GM18873 (cell line): Measurements from ENCODE around the gene NYAP2.

Experiments used
- ATAC-seq: cut with Tn5 transposase; IDR thresholded peaks from one replicate; pipeline ENCODE4 v1.9.1; 2021; ENCODE audit warnings: mild to moderate bottlenecking, moderate library complexity, moderate number of reproducible peaks; ENCODE audit not compliant: unreplicated experiment, low FRiP score

The NYAP2 gene

DNA sequence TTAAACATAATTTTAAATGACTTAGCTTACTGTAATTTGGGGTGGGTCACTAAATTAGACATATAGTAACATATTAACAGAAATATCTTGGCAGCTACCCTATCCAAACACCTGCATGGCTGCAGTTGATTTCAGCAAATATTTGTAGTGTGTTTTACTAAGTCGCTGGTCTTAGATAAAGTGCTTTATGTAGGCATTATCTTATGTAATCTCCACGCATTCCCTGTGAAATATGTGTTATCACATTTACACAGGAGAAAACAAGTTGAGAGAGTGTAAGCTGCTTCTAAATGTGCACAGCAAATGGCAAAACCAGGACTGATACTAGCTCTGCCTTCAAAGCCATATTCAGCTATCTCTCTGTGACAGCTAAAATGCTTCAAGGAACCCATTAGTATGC, 72.0 kb downstream of the NYAP2 start:
- no peak for ATAC-seq

DNA sequence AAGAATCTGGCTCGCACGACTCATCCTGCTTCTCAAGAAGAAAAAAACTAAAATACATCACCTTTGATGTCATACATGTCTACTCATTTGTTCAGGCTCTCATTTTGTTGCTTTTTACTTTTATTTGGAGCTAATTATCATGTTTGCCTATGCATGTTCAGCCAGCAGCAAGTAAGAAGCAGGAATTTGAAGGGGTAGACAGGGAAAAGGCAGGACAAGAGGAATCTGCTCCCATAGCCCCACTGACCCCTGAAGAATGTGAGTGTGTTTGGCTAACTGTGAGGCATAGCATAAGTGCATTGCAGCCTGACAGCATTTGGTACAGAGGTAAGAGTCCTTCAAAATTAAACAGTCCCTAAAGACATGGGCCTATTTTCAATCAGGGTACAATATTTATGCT, 72.7 kb downstream of the NYAP2 start:
- no peak for ATAC-seq

DNA sequence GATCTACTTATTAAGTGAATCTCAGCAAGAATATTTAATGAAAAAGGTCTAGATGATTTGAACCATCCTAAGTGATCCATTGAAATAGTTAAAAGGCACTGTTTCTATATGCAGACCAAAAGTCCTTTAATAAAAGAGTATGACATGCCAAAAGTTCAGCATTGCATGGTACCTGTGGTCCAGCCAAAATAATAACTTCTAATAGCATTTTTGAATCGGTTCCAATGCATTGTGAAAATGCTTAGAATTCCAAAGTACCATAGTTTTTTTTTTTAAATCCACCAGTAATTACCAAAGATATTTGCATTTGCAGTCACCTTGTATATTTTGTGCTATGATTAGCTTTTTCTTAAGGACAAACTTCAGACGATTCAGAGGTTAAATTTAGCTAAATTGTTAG, 79.9 kb downstream of the NYAP2 start:
- ATAC-seq: no peak

DNA sequence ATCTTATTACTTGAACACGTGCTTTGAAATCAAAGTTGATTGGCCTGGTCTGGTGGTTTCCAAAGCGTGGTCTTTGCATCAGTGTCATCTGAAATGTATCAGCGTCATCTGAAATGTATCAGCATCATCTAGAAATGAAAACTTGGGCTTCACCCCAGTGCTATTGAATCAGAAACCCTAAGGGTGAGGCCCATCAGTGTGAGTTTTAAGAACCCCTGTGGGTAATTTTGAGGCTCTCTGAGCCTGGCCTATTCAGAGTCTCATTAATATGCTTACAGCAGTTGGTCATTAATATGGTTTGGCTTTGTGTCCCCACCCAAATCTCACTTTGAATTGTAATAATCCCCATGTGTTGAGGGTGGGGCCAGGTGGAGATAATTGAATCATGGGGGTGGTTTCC, 85.2 kb downstream of the NYAP2 start:
- ATAC-seq: no peak

DNA sequence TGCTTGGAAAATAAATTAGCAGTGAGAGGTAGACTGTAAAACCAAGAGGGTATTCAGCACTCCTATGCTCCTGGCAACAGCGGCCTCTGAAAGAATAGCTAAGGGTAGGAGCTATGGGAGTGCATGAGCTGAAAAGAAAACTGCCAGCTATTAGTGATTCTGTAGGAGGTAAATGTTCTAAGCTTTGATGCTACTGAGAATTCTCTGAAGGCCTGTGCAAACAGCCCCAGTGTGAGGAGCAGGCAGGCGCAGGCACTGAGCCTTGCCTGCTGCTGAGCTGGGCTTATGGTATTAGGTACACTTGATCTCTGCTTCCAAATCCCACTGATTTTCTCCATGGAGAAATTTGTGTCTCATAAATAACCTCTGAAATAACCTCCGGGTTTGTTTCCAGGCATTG, 86.7 kb downstream of the NYAP2 start:
- ATAC-seq: no peak

DNA sequence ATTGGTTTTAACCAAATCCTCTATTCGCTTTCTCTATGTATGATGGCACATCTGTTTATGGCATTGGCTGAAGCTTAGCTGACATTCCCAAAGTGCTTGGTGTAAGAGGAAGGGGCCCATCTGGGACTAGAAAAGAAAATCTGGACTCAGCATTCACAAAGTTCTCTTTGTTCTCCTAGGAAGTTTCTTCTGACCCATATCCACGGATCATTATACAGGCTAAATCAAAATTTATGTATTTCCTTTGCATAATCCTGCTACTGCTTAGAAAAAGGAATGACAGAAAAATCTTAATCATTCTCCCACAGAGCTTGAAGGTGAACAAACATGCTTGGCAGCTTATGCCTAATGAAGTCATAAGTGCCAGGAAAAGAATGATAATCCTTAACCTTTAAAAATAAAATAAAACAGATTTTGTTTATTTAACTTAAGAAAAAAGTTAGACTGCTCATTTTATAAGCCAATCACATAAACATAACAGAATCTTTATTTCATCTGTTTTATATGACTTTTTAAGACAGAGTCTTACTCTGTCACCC, 88.4 kb downstream of the NYAP2 start:
- no peak for ATAC-seq

DNA sequence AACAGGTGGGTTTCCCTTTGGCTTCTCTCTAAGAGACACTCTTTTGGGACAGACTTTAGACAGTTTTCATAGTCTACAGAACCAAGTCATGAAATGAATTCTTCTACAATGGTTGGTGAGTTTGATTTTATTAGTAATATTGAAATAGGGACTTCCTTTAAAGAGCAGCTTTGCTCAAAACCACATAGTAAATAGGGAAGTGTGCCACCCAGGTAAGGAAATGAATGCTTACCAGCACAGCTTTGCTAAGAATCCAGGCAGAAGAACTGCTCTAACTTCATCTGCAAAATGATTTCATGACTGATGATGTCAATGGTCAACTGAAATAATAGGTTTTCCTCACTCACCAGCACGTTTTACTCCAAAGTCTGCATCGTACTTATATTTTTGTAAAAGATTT, 89.2 kb downstream of the NYAP2 start:
- peak; percentile 57 for ATAC-seq

DNA sequence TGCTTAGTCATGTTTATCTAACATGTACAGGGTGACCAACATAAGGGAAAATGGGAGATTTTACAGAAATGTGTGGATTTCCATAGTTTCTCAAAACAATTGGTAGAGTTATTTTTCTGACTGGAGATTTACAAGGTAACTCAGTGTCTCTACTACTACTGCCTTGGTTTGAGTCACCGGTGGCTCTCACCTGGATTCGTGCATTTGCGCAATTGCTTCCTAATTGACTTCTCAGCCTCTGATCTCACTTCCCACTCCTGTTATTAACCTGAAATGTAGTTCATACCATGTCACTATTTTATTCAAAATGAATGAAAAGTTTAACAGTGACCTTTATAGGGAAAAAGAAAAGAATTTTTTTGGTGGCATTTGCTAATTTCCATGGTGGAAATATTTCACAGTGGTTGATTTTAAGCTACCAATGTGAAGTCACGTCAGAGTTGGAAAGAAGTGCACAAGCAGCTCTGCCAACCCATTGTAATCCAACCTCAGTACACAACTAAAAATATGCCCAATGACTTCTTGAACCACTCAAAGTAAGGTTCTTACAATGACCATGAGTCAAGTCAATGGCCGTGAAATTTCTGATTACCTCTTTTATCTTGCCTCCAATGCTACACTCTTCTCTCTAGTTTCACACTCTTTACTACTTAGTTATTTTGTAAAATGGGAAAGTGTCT, 94.0 kb downstream of the NYAP2 start:
- no peak for ATAC-seq

DNA sequence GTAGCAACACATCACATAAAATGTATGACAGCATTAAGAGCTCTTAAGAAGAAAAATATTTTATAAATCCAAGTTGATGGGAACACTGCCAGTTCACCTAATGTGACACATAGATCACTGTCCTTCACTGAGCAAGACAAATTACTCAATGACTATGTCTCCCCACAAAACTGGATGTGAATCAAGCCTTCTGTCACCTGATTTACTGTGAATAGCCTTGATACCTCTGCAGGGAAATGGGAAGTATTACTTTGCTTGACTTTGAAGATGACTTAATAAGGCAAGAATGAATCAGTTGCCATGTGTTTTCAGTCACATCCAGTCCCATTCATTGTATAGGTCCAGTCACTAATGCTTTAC, 94.6 kb downstream of the NYAP2 start:
- ATAC-seq: no peak

DNA sequence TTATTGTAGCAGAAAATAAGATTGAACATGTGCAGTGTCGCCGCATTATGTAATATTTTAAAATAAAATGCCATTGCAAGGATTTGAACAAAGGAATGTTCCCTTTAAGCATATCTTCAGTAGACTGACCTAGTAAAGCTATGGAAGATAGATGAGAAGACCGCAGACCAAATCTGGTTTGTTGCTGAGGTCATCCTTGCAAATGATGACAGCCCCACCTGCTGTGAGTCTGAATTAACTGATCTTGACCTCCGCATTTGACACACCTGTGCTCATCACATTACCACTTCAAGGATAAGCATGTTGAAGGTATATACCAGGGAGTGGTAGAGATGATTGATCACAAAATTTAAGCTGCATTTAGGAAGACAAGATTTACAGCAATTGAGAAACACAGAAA, 96.2 kb downstream of the NYAP2 start:
- no peak for ATAC-seq

DNA sequence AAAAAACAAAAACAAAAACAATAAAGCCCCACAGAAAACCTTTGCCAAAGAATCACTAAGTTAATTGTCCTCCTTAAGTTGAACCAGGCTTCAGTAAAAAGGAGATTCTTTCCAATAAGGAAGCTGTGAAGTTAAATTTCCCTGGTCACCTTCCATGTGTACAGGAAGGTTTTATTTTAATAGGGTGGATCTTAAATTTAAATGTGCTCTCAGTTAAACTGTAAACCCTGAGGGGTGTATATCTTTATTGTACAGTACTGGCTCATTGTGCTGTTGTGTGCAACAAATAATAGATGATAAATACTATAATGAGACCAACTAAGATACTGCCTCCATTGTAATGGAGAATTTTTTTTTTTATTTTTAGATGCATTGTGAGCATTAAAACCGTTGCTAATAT, 97.1 kb downstream of the NYAP2 start:
- no peak for ATAC-seq

DNA sequence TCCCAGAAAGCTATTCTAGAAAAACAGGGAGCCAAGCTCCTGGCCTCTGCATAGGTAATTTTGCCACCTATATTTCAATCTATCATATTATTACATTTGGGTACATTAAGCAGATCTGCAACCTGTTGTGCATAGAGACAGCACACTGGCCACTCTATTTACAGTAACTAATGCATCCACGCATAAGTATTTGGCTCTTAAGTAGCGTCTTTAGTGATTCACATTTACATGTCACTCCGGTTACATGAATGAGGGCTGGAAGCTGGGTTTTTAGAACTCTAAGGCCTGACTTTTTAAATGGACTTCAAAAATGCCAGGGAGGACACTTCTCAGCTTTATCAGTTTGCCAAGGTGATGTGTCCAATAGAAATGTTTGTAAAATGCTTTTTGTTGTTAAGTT, 97.7 kb downstream of the NYAP2 start:
- no peak for ATAC-seq

DNA sequence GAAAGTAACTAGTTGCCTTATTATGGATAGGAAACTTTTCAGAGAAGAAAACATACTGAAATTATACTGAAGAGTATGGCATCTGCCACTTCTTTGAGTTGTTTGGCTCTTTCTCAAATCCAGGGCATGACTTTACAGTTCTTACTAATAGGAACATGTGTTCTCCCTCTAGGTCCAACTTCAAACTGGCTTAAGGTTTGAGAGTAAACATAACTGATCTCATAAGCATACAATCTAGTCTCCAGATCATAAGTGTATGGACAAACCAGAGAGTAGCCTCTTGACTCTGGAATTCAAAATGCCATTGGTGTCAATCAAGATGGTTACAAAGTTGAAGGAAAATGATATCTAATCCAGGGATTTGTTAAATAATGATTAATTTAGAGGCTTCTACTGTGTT, 101.5 kb downstream of the NYAP2 start:
- no peak for ATAC-seq

DNA sequence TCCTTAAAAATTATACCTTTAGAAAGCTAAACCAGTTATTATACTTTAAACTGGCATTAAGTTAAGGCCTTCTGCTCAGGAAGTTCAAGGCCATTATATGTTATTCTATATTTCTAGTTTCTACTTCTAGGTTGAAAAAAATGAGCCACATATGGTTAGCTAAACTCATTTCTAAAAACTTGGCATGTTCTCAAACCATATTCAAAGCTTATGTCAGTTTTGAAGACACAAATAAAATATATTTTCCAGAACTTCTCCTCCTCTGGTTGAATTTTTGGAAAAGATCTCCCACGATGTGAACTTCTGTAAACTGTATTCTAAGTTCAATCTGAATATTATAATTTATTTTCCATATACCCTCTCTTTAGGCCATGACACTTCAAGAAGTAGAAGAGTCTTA, 103.5 kb downstream of the NYAP2 start:
- no peak for ATAC-seq

DNA sequence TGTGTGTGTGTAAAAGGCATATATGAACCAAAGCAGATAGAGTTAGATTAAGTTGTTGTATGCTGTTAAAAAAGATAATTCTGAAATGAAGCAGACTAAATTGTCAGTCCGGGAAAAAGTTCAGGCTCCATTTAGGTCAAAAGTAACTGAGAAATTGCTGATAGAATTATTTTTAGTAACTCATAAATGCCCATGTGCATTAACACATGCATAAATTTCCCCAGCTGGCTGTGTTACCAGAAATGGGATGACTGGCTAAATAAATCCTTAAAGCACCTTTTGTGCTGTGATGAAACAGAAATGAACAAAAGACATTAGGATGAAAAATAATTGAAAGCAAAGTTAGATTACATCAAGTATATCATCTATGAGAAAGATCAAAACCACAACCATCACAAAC, 111.3 kb downstream of the NYAP2 start:
- ATAC-seq: no peak

DNA sequence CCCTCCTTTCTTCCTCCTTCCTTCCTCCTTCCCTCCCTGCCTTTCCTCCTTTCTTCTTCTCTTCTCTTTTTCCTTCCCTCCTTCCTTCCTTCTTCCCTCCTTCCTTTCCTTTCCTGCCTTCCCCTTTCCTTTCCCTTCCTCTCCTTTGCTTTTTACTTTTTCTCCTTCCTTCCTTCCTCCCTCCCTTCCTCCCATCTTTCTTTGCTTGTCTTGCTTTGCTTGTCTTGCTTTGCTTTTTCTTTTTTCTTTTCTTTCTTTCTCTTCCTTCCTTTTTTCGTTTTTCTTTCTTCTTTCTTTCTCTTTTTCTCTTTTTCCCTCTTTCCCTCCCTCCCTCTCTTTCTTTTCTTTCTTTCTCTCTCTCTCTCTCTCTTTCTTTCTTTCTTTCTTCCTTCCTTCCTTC, 113.0 kb downstream of the NYAP2 start:
- ATAC-seq: no peak

DNA sequence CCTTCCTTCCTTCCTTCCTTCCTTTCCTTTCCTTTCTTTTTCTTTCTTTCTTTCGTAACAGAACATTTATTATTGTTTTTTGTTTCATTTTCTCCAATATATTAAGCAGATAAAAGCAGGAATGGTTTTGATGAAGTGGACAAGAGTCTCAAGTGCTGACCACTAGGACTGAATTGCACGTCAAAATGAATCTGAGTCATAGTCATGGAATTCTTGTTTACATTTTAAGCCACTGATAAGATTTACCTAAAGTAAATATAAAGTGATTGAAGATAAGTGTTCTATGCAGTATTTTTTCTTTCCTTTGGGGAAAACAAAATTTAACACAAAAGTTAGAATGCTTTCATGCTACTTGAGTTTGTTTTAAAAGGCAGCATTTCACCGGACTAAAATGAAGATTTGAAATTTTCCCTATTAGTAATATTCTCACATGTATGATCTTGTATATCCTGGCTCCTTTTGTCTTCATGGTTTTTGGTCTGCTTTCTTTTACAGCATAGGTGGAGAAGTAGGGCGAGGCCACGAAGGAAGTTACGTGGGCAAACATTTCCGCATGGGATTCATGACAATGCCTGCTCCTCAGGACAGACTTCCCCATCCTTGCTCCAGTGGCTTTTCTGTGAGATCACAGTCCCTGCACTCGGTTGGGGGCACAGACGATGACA, 113.5 kb downstream of the NYAP2 start:
- ATAC-seq: no peak

DNA sequence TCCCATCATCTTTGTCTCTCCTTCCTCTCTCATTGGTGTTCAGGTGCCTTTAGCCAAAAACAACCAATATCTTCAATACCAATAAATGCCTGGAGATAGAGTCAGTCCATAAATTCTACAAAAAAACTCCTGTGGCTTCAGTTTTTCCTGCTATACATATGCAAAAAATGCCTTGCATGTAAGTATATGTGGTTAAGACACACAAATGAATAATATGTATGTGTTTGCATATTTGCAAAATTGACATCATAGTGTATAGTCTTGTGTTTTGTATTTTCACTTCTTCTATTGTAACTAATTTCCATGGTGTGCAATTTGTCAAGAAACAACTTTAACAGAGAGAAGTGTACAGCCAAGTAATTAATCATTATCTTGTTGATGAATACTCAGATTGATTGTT, 115.5 kb downstream of the NYAP2 start:
- no peak for ATAC-seq

DNA sequence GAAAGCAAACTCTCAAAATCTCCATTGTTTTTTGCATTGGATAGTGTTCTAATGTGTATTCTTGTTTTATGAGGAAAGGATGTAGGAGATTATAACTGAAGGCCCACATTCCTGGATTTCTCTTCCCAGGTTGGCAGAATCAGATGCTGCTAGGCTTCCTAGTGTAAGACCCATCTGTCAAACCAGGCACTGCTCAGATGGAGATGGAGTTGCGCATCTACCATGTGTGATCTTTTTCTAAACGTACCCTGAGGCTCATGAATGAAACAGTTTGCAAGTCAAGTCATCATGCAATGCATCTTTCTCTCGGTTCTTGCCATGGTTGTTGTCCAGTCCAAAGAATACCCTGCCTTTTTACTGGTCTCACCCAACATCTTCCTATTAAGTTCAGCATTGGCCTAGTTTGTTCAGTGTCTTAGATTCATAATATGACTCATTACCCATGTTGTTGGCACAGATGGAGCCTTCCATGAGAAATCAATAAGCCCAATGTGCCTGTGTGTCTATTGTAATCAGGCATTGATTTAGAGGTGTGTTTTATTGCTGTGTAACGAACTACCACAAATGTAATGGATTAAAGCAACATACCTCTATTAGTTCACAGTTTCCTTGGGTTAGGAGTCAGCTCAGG, 127.4 kb downstream of the NYAP2 start:
- ATAC-seq: no peak

DNA sequence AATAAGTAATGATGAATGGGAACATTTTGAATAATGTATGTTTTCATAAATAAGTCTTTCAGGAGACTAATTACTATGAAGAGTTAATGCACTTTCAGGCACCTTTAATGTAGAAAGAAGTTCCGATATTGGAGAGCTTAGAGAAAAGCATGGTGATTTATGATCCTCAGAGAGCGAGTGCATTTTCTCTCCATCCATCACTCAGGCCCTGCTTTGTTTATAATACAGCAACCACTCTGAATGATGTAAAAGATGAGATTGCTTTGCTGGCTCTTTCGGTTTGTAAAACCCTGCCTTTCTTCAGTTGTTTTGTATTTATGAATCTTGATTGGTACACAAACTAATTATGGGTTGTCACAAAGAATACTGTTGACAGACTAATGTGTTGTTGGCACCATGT, 132.0 kb downstream of the NYAP2 start:
- no peak for ATAC-seq

DNA sequence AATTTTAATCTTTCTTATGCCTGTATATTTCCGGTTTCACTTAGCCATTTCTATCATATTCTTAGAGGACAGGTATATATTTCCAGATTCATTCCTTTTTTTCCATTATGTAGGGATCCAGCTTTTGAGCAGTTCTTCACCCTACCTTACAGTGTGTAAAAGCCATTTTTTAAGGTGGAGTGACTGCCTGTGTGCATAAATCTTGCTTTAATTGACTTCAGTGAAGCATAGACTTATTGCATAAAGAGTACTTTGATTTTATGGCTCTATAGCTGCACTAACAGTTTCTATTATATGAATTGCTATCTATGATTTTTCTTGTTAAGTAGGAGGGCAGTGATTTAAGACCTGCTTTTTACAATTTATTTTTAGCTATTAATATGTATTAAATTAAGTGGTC, 132.6 kb downstream of the NYAP2 start:
- no peak for ATAC-seq

DNA sequence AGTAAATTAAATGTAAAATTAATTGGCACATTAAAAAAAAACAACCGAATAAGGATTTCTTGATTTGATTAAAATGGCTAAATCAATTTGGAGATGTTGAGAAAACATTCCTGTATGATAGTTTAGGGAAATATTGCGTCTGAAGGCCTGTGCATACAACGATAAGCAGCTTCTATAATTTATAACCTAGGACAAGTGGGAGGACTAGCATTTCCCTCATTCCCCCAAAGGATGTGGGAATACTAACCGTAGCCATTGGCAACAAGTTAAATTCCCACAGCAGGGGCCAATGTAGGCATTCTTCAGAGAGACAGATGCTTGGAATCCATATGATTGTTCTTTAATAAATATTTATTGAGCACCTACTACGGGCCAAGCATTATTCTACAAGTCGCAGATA, 134.5 kb downstream of the NYAP2 start:
- ATAC-seq: no peak
